ENCODE data around the gene TRIO.

TRIO gene

GRCh38 chr5:14327624-14328023, 184.5 kb downstream of the TRIO start:
- H3K4me3 ChIP-seq (ENCODE audit: low read length) = no peak overlapping the region
- no peak for DNase-seq (ENCODE audit: low read depth)
- TF ChIP-seq, protein P1, sequence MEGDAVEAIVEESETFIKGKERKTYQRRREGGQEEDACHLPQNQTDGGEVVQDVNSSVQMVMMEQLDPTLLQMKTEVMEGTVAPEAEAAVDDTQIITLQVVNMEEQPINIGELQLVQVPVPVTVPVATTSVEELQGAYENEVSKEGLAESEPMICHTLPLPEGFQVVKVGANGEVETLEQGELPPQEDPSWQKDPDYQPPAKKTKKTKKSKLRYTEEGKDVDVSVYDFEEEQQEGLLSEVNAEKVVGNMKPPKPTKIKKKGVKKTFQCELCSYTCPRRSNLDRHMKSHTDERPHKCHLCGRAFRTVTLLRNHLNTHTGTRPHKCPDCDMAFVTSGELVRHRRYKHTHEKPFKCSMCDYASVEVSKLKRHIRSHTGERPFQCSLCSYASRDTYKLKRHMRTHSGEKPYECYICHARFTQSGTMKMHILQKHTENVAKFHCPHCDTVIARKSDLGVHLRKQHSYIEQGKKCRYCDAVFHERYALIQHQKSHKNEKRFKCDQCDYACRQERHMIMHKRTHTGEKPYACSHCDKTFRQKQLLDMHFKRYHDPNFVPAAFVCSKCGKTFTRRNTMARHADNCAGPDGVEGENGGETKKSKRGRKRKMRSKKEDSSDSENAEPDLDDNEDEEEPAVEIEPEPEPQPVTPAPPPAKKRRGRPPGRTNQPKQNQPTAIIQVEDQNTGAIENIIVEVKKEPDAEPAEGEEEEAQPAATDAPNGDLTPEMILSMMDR (conservative IDR thresholded peaks at IDR 0.05; ENCODE audit: low read length) = no peak

DNA sequence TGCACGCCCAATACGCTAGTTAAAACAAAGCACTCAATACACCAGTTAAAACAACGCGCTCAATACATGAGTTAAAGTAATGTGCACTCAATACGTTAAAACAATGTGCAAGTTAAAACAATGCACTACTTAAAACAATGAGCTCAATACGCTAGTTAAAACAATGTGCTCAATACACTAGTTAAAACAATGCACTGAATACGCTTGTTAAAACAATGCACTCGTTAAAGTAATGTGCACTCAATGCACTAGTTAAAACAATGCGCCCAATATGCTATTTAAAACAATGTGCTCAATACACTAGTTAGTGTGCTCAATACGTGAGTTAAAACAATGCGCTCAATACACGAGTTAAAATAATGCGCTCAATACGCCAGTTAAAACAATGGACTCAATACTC, 185.0 kb downstream of the TRIO start:
- DNase-seq (ENCODE audit: low read depth) = no peak
- TF ChIP-seq, protein P1 (conservative IDR thresholded peaks at IDR 0.05; ENCODE audit: low read length) = no peak
- H3K4me3 ChIP-seq (ENCODE audit: low read length) = no peak overlapping the region

- TF ChIP-seq, protein P1 (conservative IDR thresholded peaks at IDR 0.05; ENCODE audit: low read length) = no peak
- no peak for DNase-seq (ENCODE audit: low read depth)
- no peak overlapping the region for H3K4me3 ChIP-seq (ENCODE audit: low read length)
These were observed 187.1 kb downstream of the TRIO start for GRCh38 chr5:14330291-14330690.

DNA sequence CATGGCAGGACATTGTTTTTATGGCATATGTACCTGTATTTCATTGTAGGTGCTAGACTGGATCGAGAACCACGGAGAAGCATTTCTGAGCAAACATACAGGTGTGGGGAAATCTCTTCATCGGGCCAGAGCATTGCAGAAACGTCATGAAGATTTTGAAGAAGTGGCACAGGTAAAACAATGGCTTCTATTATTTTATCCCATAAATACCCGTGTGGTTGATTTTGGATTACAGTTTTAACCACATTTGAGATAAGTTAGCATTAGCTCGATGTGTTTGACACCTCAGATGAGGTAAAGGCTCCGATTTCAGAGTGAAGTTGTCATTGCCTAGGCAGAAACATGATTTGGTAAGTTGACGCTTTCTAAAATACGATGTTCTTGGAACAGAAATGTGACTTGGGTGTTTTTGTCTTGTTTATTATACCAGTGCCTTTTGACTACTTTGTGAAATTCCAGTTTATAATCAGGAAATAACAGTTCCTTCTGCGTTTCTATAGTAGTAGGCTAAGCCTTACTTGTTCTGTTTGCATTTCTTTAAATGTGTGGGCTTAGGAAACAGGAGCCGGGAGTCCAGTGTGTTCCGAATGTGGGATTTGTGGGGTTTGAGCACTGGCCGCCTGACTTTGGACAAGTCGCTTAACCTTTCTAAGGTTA, 187.7 kb downstream of the TRIO start:
- no peak overlapping the region for H3K4me3 ChIP-seq (ENCODE audit: low read length)
- TF ChIP-seq, protein P1 (conservative IDR thresholded peaks at IDR 0.05; ENCODE audit: low read length) = no peak
- no peak for DNase-seq (ENCODE audit: low read depth)

DNA sequence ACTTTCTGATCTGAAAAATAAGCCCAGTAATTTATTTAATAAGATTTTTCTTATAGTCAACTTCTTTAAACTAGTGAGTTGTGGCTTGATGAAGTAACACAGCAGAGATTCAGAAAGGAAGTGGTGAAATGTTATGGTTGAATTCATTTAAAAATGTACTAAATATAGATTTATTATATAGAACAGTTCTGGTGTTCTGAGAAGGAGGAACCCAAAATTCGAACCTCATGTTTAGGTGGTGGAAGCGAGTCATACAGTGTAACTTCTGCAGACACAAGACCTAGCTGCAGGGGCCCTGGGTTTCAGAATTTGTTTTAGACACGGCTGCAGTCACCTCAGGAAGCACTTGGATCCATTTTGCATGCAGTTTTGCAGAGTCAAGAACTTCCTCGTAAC, 188.2 kb downstream of the TRIO start:
- no peak for DNase-seq (ENCODE audit: low read depth)
- TF ChIP-seq, protein P1 (conservative IDR thresholded peaks at IDR 0.05; ENCODE audit: low read length) = no peak
- no peak overlapping the region for H3K4me3 ChIP-seq (ENCODE audit: low read length)

GRCh38 chr5:14332038-14332631, 189.0 kb downstream of the TRIO start:
- no peak overlapping the region for H3K4me3 ChIP-seq (ENCODE audit: low read length)
- TF ChIP-seq, protein P1 (conservative IDR thresholded peaks at IDR 0.05; ENCODE audit: low read length) = no peak
- DNase-seq (ENCODE audit: low read depth) = no peak

GRCh38 chr5:14332746-14333145, 189.6 kb downstream of the TRIO start:
- DNase-seq (ENCODE audit: low read depth) = no peak
- H3K4me3 ChIP-seq (ENCODE audit: low read length) = no peak overlapping the region
- TF ChIP-seq, protein P1 (conservative IDR thresholded peaks at IDR 0.05; ENCODE audit: low read length) = no peak
